PC-3 (cell line): ENCODE data around the gene ZFP90. TPM values are rescaled to one million over a fixed set of nuclear protein-coding genes. Genes with fewer than 3 reads are reported as not detected.

Experiments used
- ATAC-seq: fragments of 200-7000 bp; cut with Tn5 transposase; 2 replicates; pipeline ENCODE4 v1.9.1; 2020; ENCODE audit warnings: mild to moderate bottlenecking, moderate library complexity
- BruUV-seq: library from RNA; stranded (reverse); fragments of 400-500 nt; replicated peaks from 2 replicates; lab custom pipeline; 2021; lab: Mats Ljungman, UMichigan
- CTCF ChIA-PET: fragments of 300-600 bp; sonication (Branson Sonifier 250); formaldehyde crosslinking; loops from one replicate; lab custom pipeline; 2022; ENCODE audit warnings: antibody characterized with exemption; lab: Charles Lee
- POLR2A ChIA-PET: fragments of 300-600 bp; sonication (Branson Sonifier 250); formaldehyde crosslinking; loops from one replicate; lab custom pipeline; 2022; ENCODE audit warnings: antibody characterized with exemption; ENCODE audit not compliant: unreplicated experiment; lab: Charles Lee
- DNase-seq: peaks from one replicate; pipeline ENCODE4 v3.0.0-alpha.2; 2015
- H2AFZ ChIP-seq: fragments of 300-600 bp; sonication (generic); 2 replicates; pipeline ENCODE4 v1.6.0; 2016; ENCODE audit warnings: antibody characterized with exemption, low read length
- H3F3A ChIP-seq: fragments of 300-600 bp; sonication (generic); one replicate; pipeline ENCODE4 v1.6.0; 2017; ENCODE audit warnings: antibody characterized with exemption, low read length, control low read depth, mild to moderate bottlenecking; ENCODE audit not compliant: unreplicated experiment
- H3K27ac ChIP-seq: fragments of 300-600 bp; sonication (generic); 2 replicates; pipeline ENCODE4 v1.5.1; 2016; ENCODE audit warnings: mild to moderate bottlenecking, low read length
- H3K27me3 ChIP-seq: fragments of 300-600 bp; sonication (generic); 2 replicates; pipeline ENCODE4 v1.6.1; 2016; ENCODE audit warnings: low read length, mixed read lengths
- H3K36me3 ChIP-seq: fragments of 300-600 bp; sonication (generic); 2 replicates; pipeline ENCODE4 v1.6.1; 2016; ENCODE audit warnings: low read depth, mixed run types, low read length, mixed read lengths
- H3K4me1 ChIP-seq: fragments of 300-600 bp; sonication (generic); 2 replicates; pipeline ENCODE4 v1.5.1; 2016; ENCODE audit warnings: low read length; ENCODE audit not compliant: insufficient read depth
- H3K4me2 ChIP-seq: fragments of 300-600 bp; sonication (generic); 2 replicates; pipeline ENCODE4 v1.6.0; 2016; ENCODE audit warnings: low read length
- H3K4me3 ChIP-seq: fragments of 300-600 bp; sonication (generic); 2 replicates; pipeline ENCODE4 v1.5.1; 2016; ENCODE audit warnings: mild to moderate bottlenecking, low read length, mixed read lengths
- H3K79me2 ChIP-seq: fragments of 300-600 bp; sonication (generic); 2 replicates; pipeline ENCODE4 v1.6.1; 2017; ENCODE audit warnings: low read length, mixed read lengths
- H3K9ac ChIP-seq: fragments of 300-600 bp; sonication (generic); 2 replicates; pipeline ENCODE4 v1.6.0; 2016; ENCODE audit warnings: mild to moderate bottlenecking, low read length
- H3K9me2 ChIP-seq: fragments of 300-600 bp; sonication (generic); replicated peaks from 2 replicates; pipeline ENCODE4 v1.6.1; 2016; ENCODE audit warnings: mixed run types, low read length, mixed read lengths
- H3K9me3 ChIP-seq: fragments of 300-600 bp; sonication (generic); 2 replicates; pipeline ENCODE4 v1.6.1; 2016; ENCODE audit warnings: low read length, mixed read lengths
- H4K20me1 ChIP-seq: fragments of 300-600 bp; sonication (generic); 2 replicates; pipeline ENCODE4 v1.6.1; 2016; ENCODE audit warnings: low read length, mixed read lengths
- CTCF ChIP-seq: fragments of 300-600 bp; sonication (generic); conservative IDR thresholded peaks from 2 replicates; pipeline ENCODE4 v1.5.1; 2017; ENCODE audit warnings: antibody characterized with exemption, low read depth, mild to moderate bottlenecking, low read length
- EZH2 ChIP-seq: fragments of 300-600 bp; sonication (generic); IDR thresholded peaks from one replicate; pipeline ENCODE4 v1.6.1; 2017; ENCODE audit warnings: antibody characterized with exemption, mild to moderate bottlenecking, low read length; ENCODE audit not compliant: unreplicated experiment
- EZH2phosphoT487 ChIP-seq: fragments of 300-600 bp; sonication (generic); IDR thresholded peaks from 2 replicates; pipeline ENCODE4 v1.6.1; 2018; ENCODE audit warnings: mild to moderate bottlenecking, antibody characterized with exemption, low read length, borderline replicate concordance
- intact Hi-C: fragments of 100-400 bp; cut with micrococcal nuclease; formaldehyde crosslinking; loops from 2 replicates; pipeline ENCODE4 v1.9.0; 2023
- total RNA-seq: library from RNA; depleted of rRNA; stranded (reverse); fragments of >200 nt; gene quantifications from 2 replicates; pipeline ENCODE4 v1.2.3, GENCODE V29; 2014

Gene ZFP90
- total RNA-seq, 1 experiment from 2014 or later, result 18.9 TPM

- DNase-seq (no peak), ATAC-seq (no peak)
- 0 out of 2 replicates have a peak, but pooled peaks cover 4% of the 10 kb centered on the region for H3K4me1 ChIP-seq
- intact Hi-C loops, result loop anchor here (10.0 kb wide), 1 partner anchor 209 kb away; no protein-coding TSS in a partner anchor
- H3K9me2 ChIP-seq, result no peaks in the 10 kb centered on the region
- no TSS peak for BruUV-seq
- POLR2A ChIA-PET, result no interaction called here
- H4K20me1 ChIP-seq, result no peaks in the 10 kb centered on the region
- H3K9ac ChIP-seq, result no peak overlapping the region
- no peak overlapping the region for H3K27ac ChIP-seq
- no peak overlapping the region for H3K4me2 ChIP-seq
- CTCF ChIA-PET, result no interaction called here
- no peaks in the 10 kb centered on the region for H3K79me2 ChIP-seq
- no peaks in the 10 kb centered on the region for H3K27me3 ChIP-seq
- no peak for TF ChIP-seq EZH2phosphoT487
- no peak for TF ChIP-seq CTCF
- TF ChIP-seq EZH2, result no peak
- no peak overlapping the region for H2AFZ ChIP-seq
- no peaks in the 10 kb centered on the region for H3F3A ChIP-seq
- no peak overlapping the region for H3K4me3 ChIP-seq
- no peaks in the 10 kb centered on the region for H3K36me3 ChIP-seq
- no peaks in the 10 kb centered on the region for H3K9me3 ChIP-seq
These were observed 57.2 kb downstream of the ZFP90 start for GRCh38 chr16:68596266-68596665.

- no peaks in the 10 kb centered on the region for H3K9me3 ChIP-seq
- no peaks in the 10 kb centered on the region for H4K20me1 ChIP-seq
- TF ChIP-seq EZH2, result no peak
- TF ChIP-seq CTCF, result no peak
- TF ChIP-seq EZH2phosphoT487, result no peak
- no peaks in the 10 kb centered on the region for H3K36me3 ChIP-seq
- H3K4me3 ChIP-seq, result no peak overlapping the region
- no peak overlapping the region for H3K4me2 ChIP-seq
- no peaks in the 10 kb centered on the region for H3F3A ChIP-seq
- H3K9me2 ChIP-seq, result no peaks in the 10 kb centered on the region
- ATAC-seq (no peak), DNase-seq (no peak)
- CTCF ChIA-PET, result interaction anchor here (0.6 kb wide), 1 partner anchor 12 kb away, joined by 6 read pairs; no protein-coding TSS in a partner anchor
- no peak overlapping the region for H3K27ac ChIP-seq
- H3K27me3 ChIP-seq, result no peaks in the 10 kb centered on the region
- POLR2A ChIA-PET, result interaction anchor here (0.6 to 0.7 kb wide), 2 partner anchors 21 to 27 kb away, joined by 11 to 12 read pairs; no protein-coding TSS in a partner anchor
- intact Hi-C loops, result loop anchor here (10.0 kb wide), 1 partner anchor 205 kb away; no protein-coding TSS in a partner anchor
- no peak overlapping the region for H3K9ac ChIP-seq
- no peaks in the 10 kb centered on the region for H3K79me2 ChIP-seq
- BruUV-seq, result no TSS peak
- H2AFZ ChIP-seq, result no peak overlapping the region
- 0 out of 2 replicates have a peak, but pooled peaks cover 4% of the 10 kb centered on the region for H3K4me1 ChIP-seq
These were observed 60.5 kb downstream of the ZFP90 start for GRCh38 chr16:68599586-68599985.

DNA sequence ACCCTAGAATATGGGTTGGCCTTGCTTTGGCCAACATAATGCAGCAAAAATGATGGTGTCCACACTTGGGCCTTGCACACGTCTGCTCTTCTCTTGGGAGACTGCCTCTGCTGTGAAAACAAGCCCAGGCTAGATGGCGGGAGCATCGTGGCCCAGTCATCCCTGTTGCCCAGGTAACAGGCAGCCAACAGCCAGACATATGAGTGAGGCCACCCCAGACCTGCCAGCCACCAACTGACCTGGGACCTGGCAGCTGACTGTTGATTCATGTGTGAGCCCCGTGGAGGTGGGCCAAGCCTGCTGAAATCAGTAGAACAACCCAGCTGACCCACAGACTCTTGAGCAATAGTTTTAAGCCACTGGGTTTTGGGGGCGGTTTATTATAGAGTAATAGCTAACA, 66.7 kb downstream of the ZFP90 start:
- Histone ChIP-seq H3K9me2 (no peaks in the 10 kb centered on the region), H3K27me3 (no peaks in the 10 kb centered on the region), H3K9ac (no peak overlapping the region), H3K79me2 (no peaks in the 10 kb centered on the region), H3K4me3 (no peak overlapping the region), H3K9me3 (no peaks in the 10 kb centered on the region), H3F3A (no peaks in the 10 kb centered on the region), H2AFZ (no peak overlapping the region), H3K4me1 (no peaks in the 10 kb centered on the region), H3K36me3 (no peaks in the 10 kb centered on the region), H4K20me1 (no peaks in the 10 kb centered on the region), H3K27ac (no peak overlapping the region), H3K4me2 (no peak overlapping the region)
- ChIA-PET POLR2A (no interaction called here), CTCF (no interaction called here)
- DNase-seq (peak; percentile 14), ATAC-seq (no peak)
- intact Hi-C loops, result no loop called here
- TF ChIP-seq CTCF (no peak), EZH2 (no peak), EZH2phosphoT487 (no peak)
- no TSS peak for BruUV-seq
